Measurements from ENCODE around the gene IRF2BP2.

- TF ChIP-seq CTCF (IDR thresholded peaks at IDR 0.05) (no peak), POLR2A (IDR thresholded peaks at IDR 0.05) (no peak)
Observed at GRCh38 chr1:234618737-234619049, 8.7 kb upstream of the IRF2BP2 start.

All from testis (tissue), 2 donors.